Natural killer cell (primary cell): ENCODE data around the gene GASK1A. TPM values are rescaled to one million over a fixed set of nuclear protein-coding genes. Genes with fewer than 3 reads are reported as not detected.

Source experiments
- ATAC-seq, 3 donors: fragments of 150-1000 bp in 2 of 3; fragments of 200-7000 bp in 1 of 3; cut with Tn5 transposase; 1 replicate in 1 of 3; 2 replicates in 2 of 3; pipeline ENCODE4 v1.10.0; 2021; ENCODE audit warnings: mild to moderate bottlenecking in 2 of 3, moderate library complexity in 2 of 3
- DNase-seq, 2 donors: peaks; one replicate each; pipeline versions ENCODE4 v3.0.0 to v3.0.0-alpha.2; 2013 to 2021; ENCODE audit warnings: mixed read lengths in 1 of 2
- H3K27ac ChIP-seq: one replicate; pipeline ENCODE4 v1.5.1; 2013; ENCODE audit warnings: mild to moderate bottlenecking, low read length
- H3K27me3 ChIP-seq: one replicate; pipeline ENCODE4 v1.6.1; 2013; ENCODE audit warnings: low read length; ENCODE audit not compliant: control insufficient read depth, insufficient read depth
- H3K36me3 ChIP-seq: one replicate; pipeline ENCODE4 v1.6.1; 2013; ENCODE audit warnings: low read length; ENCODE audit not compliant: control insufficient read depth, insufficient read depth
- H3K4me1 ChIP-seq: one replicate; pipeline ENCODE4 v1.6.1; 2013; ENCODE audit warnings: low read length; ENCODE audit not compliant: control insufficient read depth, insufficient read depth
- H3K4me3 ChIP-seq: one replicate; pipeline ENCODE4 v1.5.1; 2013; ENCODE audit warnings: low read length
- H3K9me3 ChIP-seq: one replicate; pipeline ENCODE4 v1.6.1; 2013; ENCODE audit warnings: low read length; ENCODE audit not compliant: control insufficient read depth, insufficient read depth
- H3K27ac Mint-ChIP-seq, 2 donors: one replicate each; pipeline ENCODE4 v1.8.0; 2022; ENCODE audit warnings: mild to moderate bottlenecking in 2 of 2, mixed read lengths in 2 of 2, moderate library complexity in 1 of 2
- H3K27me3 Mint-ChIP-seq, 2 donors: one replicate each; pipeline ENCODE4 v1.8.0; 2022; ENCODE audit warnings: low read depth in 2 of 2, mixed read lengths in 2 of 2
- H3K36me3 Mint-ChIP-seq: one replicate; pipeline ENCODE4 v1.8.0; 2022; ENCODE audit warnings: mixed read lengths
- H3K4me1 Mint-ChIP-seq, 2 donors: one replicate each; pipeline ENCODE4 v1.8.0; 2022; ENCODE audit warnings: mixed read lengths in 2 of 2
- H3K4me3 Mint-ChIP-seq: one replicate; pipeline ENCODE4 v1.8.0; 2022; ENCODE audit warnings: mild to moderate bottlenecking, moderate library complexity, mixed read lengths
- H3K9me3 Mint-ChIP-seq, 2 donors: one replicate each; pipeline ENCODE4 v1.8.0; 2022; ENCODE audit warnings: mixed read lengths in 2 of 2
- CTCF ChIP-seq: fragments of 200-600 bp; IDR thresholded peaks from one replicate; pipeline ENCODE4 v1.8.0; 2022; ENCODE audit warnings: antibody characterized with exemption
- WGBS: methylation state at CpG from one replicate; pipeline ENCODE4 v1.1.7; 2013; ENCODE audit warnings: missing lambda C conversion rate; ENCODE audit not compliant: insufficient coverage; 5-methylcytosine and 5-hydroxymethylcytosine counted together
- intact Hi-C: fragments of 100-400 bp; cut with micrococcal nuclease; formaldehyde crosslinking; loops from one replicate; pipeline ENCODE4 v1.14.2; 2022
- total RNA-seq, 4 donors: library from RNA; stranded (reverse); fragments of 120-200 nt in 1 of 4; gene quantifications; one replicate each; pipeline versions ENCODE4 v1.2.3 to v1.2.4, GENCODE V29; 2013 to 2022

The GASK1A gene
- total RNA-seq, 3 donors from 2014 or later (not counting 1 experiment from before 2014, with no cell fraction given): 0.12 to 0.34 TPM; not detected in 1

- H3K4me1 ChIP-seq: peaks cover 63% of the 10 kb centered on the region
- intact Hi-C loops: loop anchor here (5.0 kb wide), 1 partner anchor 457 kb away; no protein-coding TSS in a partner anchor
- no peak for TF ChIP-seq CTCF
Observed at GRCh38 chr3:43019826-43020225, 40.7 kb downstream of the GASK1A start.

GRCh38 chr3:43021186-43021585, 42.1 kb downstream of the GASK1A start:
- Histone ChIP-seq H3K4me1 (peaks cover 60% of the 10 kb centered on the region), H3K27me3 (no peaks in the 10 kb centered on the region), H3K36me3 (no peaks in the 10 kb centered on the region), H3K27ac (no peak overlapping the region), H3K4me3 (no peak overlapping the region), H3K9me3 (peaks cover 21% of the 10 kb centered on the region)
- Mint-ChIP-seq H3K9me3 (no peaks in the 10 kb centered on the region), H3K36me3 (no peaks in the 10 kb centered on the region), H3K27ac (peak overlapping the region in 1 of 2 donors; percentile 28), H3K4me1 (peaks cover 51 to 66% of the 10 kb centered on the region in 2 donors), H3K27me3 (no peaks in the 10 kb centered on the region), H3K4me3 (peak overlapping the region; percentile 13)
- intact Hi-C loops: loop anchor here (5.0 kb wide), 1 partner anchor 456 kb away; no protein-coding TSS in a partner anchor
- TF ChIP-seq CTCF: no peak
- ATAC-seq (no peak), DNase-seq (peak in 1 of 2 donors; percentile 17)
- 46% methylated on average over 3 of the region's 4 CpGs for WGBS

More at GRCh38 chr3:43019826-43020225, 40.7 kb downstream of the GASK1A start:
- Histone ChIP-seq H3K9me3 (peaks cover 35% of the 10 kb centered on the region), H3K36me3 (no peaks in the 10 kb centered on the region), H3K27ac (no peak overlapping the region), H3K4me3 (no peak overlapping the region), H3K27me3 (no peaks in the 10 kb centered on the region)
- no peaks in the 10 kb centered on the region for H3K27me3 Mint-ChIP-seq
- no peaks in the 10 kb centered on the region for H3K9me3 Mint-ChIP-seq
- H3K36me3 Mint-ChIP-seq: no peaks in the 10 kb centered on the region
- DNase-seq (no peak), ATAC-seq (no peak)
- H3K27ac Mint-ChIP-seq: peak overlapping the region; percentile 36 to 63
- peaks cover 47 to 56% of the 10 kb centered on the region in 2 donors for H3K4me1 Mint-ChIP-seq
- no peak overlapping the region for H3K4me3 Mint-ChIP-seq

GRCh38 chr3:43022121-43022520, 43.0 kb downstream of the GASK1A start:
- Mint-ChIP-seq H3K4me1 (peaks cover 51 to 66% of the 10 kb centered on the region in 2 donors), H3K9me3 (no peaks in the 10 kb centered on the region), H3K36me3 (no peaks in the 10 kb centered on the region), H3K4me3 (no peak overlapping the region), H3K27ac (peak overlapping the region; percentile 72 to 84), H3K27me3 (no peaks in the 10 kb centered on the region)
- no peaks in the 10 kb centered on the region for H3K36me3 ChIP-seq
- no peak overlapping the region for H3K4me3 ChIP-seq
- no peak for TF ChIP-seq CTCF
- peaks cover 12% of the 10 kb centered on the region for H3K9me3 ChIP-seq
- intact Hi-C loops: loop anchor here (5.0 kb wide), 1 partner anchor 455 kb away; no protein-coding TSS in a partner anchor
- no peak overlapping the region for H3K27ac ChIP-seq
- peaks cover 52% of the 10 kb centered on the region for H3K4me1 ChIP-seq
- H3K27me3 ChIP-seq: no peaks in the 10 kb centered on the region
- 79% methylated on average over 1 of the region's 1 CpG for WGBS
- ATAC-seq (no peak), DNase-seq (no peak)

GRCh38 chr3:43023066-43023465, 44.0 kb downstream of the GASK1A start:
- no peaks in the 10 kb centered on the region for H3K27me3 ChIP-seq
- no peak overlapping the region for H3K27ac ChIP-seq
- peaks cover 48% of the 10 kb centered on the region for H3K4me1 ChIP-seq
- H3K9me3 ChIP-seq: peaks cover 3% of the 10 kb centered on the region
- 96% methylated on average over 4 of the region's 4 CpGs for WGBS
- ATAC-seq (no peak), DNase-seq (no peak)
- intact Hi-C loops: loop anchor here (5.0 kb wide), 1 partner anchor 454 kb away; no protein-coding TSS in a partner anchor
- H3K27me3 Mint-ChIP-seq: no peaks in the 10 kb centered on the region
- H3K27ac Mint-ChIP-seq: peak overlapping the region; percentile 72 to 84
- H3K4me3 Mint-ChIP-seq: peak overlapping the region; percentile 78
- TF ChIP-seq CTCF: no peak
- H3K9me3 Mint-ChIP-seq: no peaks in the 10 kb centered on the region
- peaks cover 51 to 66% of the 10 kb centered on the region in 2 donors for H3K4me1 Mint-ChIP-seq
- no peaks in the 10 kb centered on the region for H3K36me3 ChIP-seq
- no peak overlapping the region for H3K4me3 ChIP-seq
- no peaks in the 10 kb centered on the region for H3K36me3 Mint-ChIP-seq
